ENCODE data around the gene PIP4K2C. TPM values are rescaled to one million over a fixed set of nuclear protein-coding genes. Genes with fewer than 3 reads are reported as not detected.
A peak's percentile ranks its signal among the peaks of the same experiment; 100 is the strongest.

Gene PIP4K2C
- total RNA-seq, 1 donor, result 19.4 TPM

DNA sequence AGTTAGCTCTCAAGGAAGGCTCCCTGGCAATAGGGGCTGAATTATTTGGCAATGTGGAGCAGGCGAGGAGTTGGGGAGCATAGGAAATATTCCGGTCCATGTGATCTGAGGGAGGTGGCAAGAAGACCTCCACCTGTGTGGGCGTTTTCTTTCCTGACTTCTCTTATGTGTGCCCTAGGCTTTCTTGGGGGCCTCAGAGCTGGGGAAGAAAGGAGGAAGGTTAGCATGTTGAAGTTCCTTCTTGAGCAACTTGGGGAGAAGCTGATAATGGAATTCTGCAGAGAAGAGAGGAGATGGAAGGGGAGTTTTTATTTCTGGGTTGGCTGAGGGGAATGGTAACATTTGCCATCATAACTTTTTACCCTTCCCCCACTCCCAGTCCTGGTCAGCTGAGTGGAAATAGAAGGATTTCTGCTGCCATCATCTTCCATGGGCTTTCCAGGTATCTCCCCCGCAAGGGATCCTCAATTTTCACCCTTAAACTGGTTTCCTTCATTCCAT is 14.9 kb downstream of the PIP4K2C start:
- peak overlapping the region; percentile 72 for H3K4me3 ChIP-seq (ENCODE audit: low read depth, low read length)
- TF ChIP-seq, protein P1, sequence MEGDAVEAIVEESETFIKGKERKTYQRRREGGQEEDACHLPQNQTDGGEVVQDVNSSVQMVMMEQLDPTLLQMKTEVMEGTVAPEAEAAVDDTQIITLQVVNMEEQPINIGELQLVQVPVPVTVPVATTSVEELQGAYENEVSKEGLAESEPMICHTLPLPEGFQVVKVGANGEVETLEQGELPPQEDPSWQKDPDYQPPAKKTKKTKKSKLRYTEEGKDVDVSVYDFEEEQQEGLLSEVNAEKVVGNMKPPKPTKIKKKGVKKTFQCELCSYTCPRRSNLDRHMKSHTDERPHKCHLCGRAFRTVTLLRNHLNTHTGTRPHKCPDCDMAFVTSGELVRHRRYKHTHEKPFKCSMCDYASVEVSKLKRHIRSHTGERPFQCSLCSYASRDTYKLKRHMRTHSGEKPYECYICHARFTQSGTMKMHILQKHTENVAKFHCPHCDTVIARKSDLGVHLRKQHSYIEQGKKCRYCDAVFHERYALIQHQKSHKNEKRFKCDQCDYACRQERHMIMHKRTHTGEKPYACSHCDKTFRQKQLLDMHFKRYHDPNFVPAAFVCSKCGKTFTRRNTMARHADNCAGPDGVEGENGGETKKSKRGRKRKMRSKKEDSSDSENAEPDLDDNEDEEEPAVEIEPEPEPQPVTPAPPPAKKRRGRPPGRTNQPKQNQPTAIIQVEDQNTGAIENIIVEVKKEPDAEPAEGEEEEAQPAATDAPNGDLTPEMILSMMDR (IDR thresholded peaks at IDR 0.05; ENCODE audit: insufficient read depth, low read length), result no peak
- no peak for DNase-seq (ENCODE audit: low read depth)

DNA sequence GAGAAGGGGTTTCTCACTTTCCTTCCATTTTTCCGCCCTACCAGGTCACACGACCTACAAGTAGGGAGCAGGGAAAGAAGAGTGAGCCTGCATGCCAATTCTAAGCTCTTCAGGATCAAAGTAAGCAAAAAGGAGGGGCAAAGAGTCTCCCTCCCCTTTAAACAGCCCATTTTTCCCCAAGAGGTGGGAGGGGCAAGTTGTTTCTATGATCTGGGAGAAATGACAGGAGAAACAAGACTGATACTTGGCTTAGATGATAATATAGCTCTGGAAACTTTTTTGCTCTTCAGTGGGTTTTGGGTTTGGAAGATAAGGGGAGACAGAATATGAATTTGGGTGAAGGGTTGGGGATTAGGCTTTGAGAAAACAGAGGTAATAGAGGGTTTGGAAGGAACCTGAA is 15.4 kb downstream of the PIP4K2C start:
- TF ChIP-seq, protein P1 (IDR thresholded peaks at IDR 0.05; ENCODE audit: insufficient read depth, low read length), result no peak
- no peak overlapping the region for H3K4me3 ChIP-seq (ENCODE audit: low read depth, low read length)

DNA sequence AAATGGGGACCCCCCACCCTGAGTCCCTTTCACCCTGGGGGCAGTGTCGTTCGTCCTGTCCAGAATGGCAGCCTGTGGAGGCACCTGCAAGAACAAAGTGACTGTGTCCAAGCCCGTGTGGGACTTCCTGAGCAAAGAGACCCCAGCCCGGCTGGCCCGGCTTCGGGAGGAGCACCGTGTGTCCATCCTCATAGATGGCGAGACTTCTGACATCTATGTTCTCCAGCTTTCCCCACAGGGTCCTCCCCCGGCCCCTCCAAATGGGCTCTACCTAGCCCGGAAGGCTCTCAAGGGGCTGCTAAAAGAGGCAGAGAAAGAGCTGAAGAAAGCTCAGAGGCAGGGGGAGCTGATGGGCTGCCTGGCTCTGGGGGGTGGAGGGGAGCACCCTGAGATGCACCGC is 15.8 kb downstream of the PIP4K2C start:
- no peak for DNase-seq (ENCODE audit: low read depth)
- TF ChIP-seq, protein P1 (IDR thresholded peaks at IDR 0.05; ENCODE audit: insufficient read depth, low read length), result no peak

More for the DNA sequence above, 15.4 kb downstream of the PIP4K2C start:
- DNase-seq (ENCODE audit: low read depth), result no peak

DNA sequence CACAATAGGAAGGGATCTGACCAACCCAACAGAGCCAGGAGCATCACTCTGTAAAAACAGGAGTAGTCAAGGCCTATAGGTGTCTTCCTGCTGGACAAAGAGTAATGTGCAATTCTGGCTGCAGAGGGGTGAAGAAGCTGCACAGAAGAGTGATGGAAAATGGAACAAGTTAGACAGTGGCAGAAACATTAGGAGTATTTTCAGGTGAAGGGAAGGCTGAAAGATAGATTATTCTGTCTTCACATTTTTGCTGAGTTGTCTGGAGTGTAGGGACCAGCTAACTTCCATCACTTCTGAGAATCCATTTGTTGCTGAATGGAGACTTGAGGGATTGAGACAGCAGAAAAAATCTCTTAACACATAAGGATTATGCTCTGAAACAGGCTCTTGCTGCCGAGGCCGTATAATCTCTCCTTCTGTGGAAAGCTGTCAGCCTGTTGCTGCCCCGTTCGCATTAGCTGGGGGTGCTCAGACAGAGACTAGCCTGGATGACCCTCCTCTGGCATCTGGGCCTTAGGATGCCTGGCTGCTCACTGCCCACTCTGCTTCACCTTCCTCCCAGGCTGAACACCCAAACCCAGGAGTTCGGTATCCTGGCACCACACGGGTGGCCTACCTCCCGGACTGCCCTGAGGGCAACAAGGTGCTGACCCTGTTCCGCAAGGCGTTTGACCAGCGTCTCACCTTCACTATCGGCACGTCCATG is 17.1 kb downstream of the PIP4K2C start:
- no peak for DNase-seq (ENCODE audit: low read depth)

More for the DNA sequence above, 15.8 kb downstream of the PIP4K2C start:
- H3K4me3 ChIP-seq (ENCODE audit: low read depth, low read length), result no peak overlapping the region

DNA sequence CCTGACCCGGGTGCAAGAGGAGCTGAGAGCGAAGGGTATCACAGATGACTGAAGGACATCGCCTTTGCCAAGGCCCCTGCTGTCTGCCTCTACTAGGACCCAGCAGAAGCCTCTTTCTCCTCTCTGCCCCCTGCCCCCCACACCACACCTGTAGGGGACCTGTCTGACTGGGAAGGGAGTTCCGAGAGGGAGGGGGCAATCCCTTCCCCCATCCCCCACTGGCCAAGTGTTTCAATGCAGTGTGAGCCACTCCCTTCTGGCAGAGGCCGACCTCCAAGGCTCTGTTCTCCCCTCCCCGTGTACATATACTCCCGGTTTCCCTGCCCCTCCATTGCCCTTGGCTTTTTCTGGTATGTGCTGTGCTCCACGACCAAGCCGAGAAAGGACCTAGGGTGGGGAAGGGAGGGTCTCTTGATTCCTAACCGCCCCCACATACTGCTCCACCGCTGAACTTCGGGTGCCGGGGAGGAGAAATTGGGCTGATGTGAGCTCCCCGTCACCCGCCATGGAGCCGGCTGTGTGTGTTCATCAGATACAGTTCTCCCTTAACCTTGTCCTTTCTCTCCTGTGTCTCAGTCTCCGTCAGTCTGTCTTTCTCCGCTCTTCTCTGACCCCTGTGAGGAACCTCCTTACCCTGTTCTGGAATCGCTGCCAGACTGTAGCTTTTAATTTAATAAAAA is 18.2 kb downstream of the PIP4K2C start:
- H3K4me3 ChIP-seq (ENCODE audit: low read depth, low read length), result no peak overlapping the region
- DNase-seq (ENCODE audit: low read depth), result no peak
- TF ChIP-seq, protein P1 (IDR thresholded peaks at IDR 0.05; ENCODE audit: insufficient read depth, low read length), result no peak

More for the DNA sequence above, 17.1 kb downstream of the PIP4K2C start:
- H3K4me3 ChIP-seq (ENCODE audit: low read depth, low read length), result no peak overlapping the region
- TF ChIP-seq, protein P1 (IDR thresholded peaks at IDR 0.05; ENCODE audit: insufficient read depth, low read length), result no peak

DNA sequence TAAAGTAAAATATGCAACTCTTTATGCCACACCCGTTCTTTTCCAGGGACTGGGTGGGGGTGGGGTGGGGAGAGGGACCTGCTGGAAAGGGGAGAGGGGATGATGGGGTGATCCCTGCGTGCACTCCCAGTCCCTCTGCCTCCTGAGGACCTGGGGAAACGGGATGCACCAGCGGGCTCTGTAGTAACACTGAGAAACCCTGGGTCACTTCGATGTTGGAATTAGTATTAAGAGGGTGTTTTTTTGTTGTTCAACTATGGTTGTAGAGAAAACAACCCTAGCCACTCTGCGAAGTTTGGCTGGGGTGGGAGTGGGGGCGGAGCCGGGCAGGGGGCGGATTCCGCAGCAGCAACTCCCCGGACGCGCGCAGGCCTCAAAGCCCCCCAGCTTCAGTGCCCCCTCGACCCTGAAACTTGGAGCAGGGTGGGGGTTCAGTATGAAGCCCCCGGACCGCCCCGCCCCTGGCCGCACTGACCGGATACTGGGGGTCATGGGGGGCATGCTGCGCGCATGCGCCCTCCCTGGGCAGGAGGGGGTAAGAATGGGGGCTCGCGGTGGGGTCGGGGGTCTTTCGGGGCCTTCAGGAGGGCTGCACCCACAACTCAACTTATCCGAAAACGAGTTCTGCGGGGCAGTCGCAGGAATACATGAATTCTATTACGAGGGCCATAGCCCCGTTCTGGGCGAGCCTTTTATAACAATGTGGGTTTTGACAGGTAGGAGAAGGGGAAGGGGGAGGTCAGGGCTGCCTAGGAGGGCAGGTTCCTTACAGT is 19.0 kb downstream of the PIP4K2C start:
- H3K4me3 ChIP-seq (ENCODE audit: low read depth, low read length), result no peak overlapping the region
- TF ChIP-seq, protein P1 (IDR thresholded peaks at IDR 0.05; ENCODE audit: insufficient read depth, low read length), result no peak
- DNase-seq (ENCODE audit: low read depth), result no peak

Measured in fibroblast of the aortic adventitia (primary cell).